Uterus (tissue), 2 donors: ENCODE results near the gene CATSPER4.

ENCODE experiments used
- CTCF ChIP-seq, 4 experiments: fragments of 200-600 bp in 2 of 4; fragments of 450-650 bp in 2 of 4; sonication (generic) in 2 of 4; IDR thresholded peaks; one replicate each; pipeline ENCODE4 v1.5.1; 2016 to 2019; ENCODE audit warnings: antibody characterized with exemption in 4 of 4, mild to moderate bottlenecking in 2 of 4, moderate library complexity in 1 of 4
- POLR2A ChIP-seq, 2 donors: fragments of 450-650 bp; IDR thresholded peaks; one replicate each; pipeline ENCODE4 v1.6.1; 2016; ENCODE audit warnings: antibody characterized with exemption in 2 of 2, mild to moderate bottlenecking in 1 of 2, moderate library complexity in 1 of 2

GRCh38 chr1:26188477-26188876 is 1.9 kb upstream of the CATSPER4 start:
- TF ChIP-seq CTCF (IDR thresholded peaks at IDR 0.05) (no peak), POLR2A (IDR thresholded peaks at IDR 0.05) (no peak)
